Posterior vena cava (tissue), 2 donors: ENCODE results near the gene SELENBP1. TPM values are rescaled to one million over a fixed set of nuclear protein-coding genes. Genes with fewer than 3 reads are reported as not detected.
"Not testable (repeated sequence)": the region's sequence is repeated elsewhere in the genome, so short reads cannot be mapped to it uniquely, and the experiment has no call there.

Experiments used
- DNase-seq: peaks from one replicate; pipeline ENCODE4 v3.0.0-alpha.2; 2020; ENCODE audit warnings: low spot score
- intact Hi-C, 2 donors: fragments of 100-400 bp; cut with DNase I; formaldehyde crosslinking; loops; one replicate each; pipeline versions ENCODE4 v1.14.1 to v1.14.2; 2022 to 2023
- total RNA-seq, 2 donors: library from RNA; stranded (reverse); fragmentation: NEBNext Ultra II Directional; extraction: Animal tissue kit (Norgen Biotek cat#: 25700); gene quantifications; one replicate each; pipeline ENCODE4 v1.2.1, GENCODE V29; 2021
- donor health status: DM: yes; HTN: yes; CAD: no.
- donor health status: DM: yes; HTN: yes; CAD: no.

Gene SELENBP1
- total RNA-seq, 2 donors from 2014 or later: 14.9 to 50.4 TPM

- DNase-seq, intact Hi-C loops: not testable (repeated sequence)
Measured at GRCh38 chr1:151390221-151391078, 17.9 kb upstream of the SELENBP1 start.

- no peak for DNase-seq
- intact Hi-C loops: no loop called here
Measured at GRCh38 chr1:151386002-151386401, 13.5 kb upstream of the SELENBP1 start.

GRCh38 chr1:151384584-151384983 lies 12.1 kb upstream of the SELENBP1 start:
- no peak for DNase-seq
- intact Hi-C loops: no loop called here

- no peak for DNase-seq
- intact Hi-C loops: no loop called here
Measured at GRCh38 chr1:151377150-151377884, 4.8 kb upstream of the SELENBP1 start.

- DNase-seq: no peak
- intact Hi-C loops: no loop called here
Measured at GRCh38 chr1:151373196-151373595, 691 bp upstream of the SELENBP1 start.

GRCh38 chr1:151371370-151372057 lies 991 bp downstream of the SELENBP1 start:
- intact Hi-C loops: no loop called here

GRCh38 chr1:151370211-151370911 lies 2.1 kb downstream of the SELENBP1 start:
- DNase-seq: no peak
- intact Hi-C loops: no loop called here

More at GRCh38 chr1:151371370-151372057, 991 bp downstream of the SELENBP1 start:
- no peak for DNase-seq

- intact Hi-C loops: no loop called here
- DNase-seq: no peak
Measured at GRCh38 chr1:151369621-151370048, 2.9 kb downstream of the SELENBP1 start.

- intact Hi-C loops: no loop called here
- no peak for DNase-seq
Measured at GRCh38 chr1:151369302-151369610, 3.2 kb downstream of the SELENBP1 start.

- DNase-seq: no peak
- intact Hi-C loops: no loop called here
Measured at GRCh38 chr1:151368393-151369301, 3.9 kb downstream of the SELENBP1 start.

- DNase-seq: no peak
- intact Hi-C loops: no loop called here
Measured at GRCh38 chr1:151367658-151368392, 4.7 kb downstream of the SELENBP1 start.

- DNase-seq: no peak
- intact Hi-C loops: no loop called here
Measured at GRCh38 chr1:151364996-151365395, 7.5 kb downstream of the SELENBP1 start.

- DNase-seq: no peak
- intact Hi-C loops: no loop called here
Measured at GRCh38 chr1:151362308-151363155, 10.0 kb downstream of the SELENBP1 start.

- intact Hi-C loops: no loop called here
- DNase-seq: no peak
Measured at GRCh38 chr1:151361883-151362282, 10.6 kb downstream of the SELENBP1 start.

GRCh38 chr1:151356696-151357095 lies 15.8 kb downstream of the SELENBP1 start:
- no peak for DNase-seq
- intact Hi-C loops: loop anchor here in 1 of 2 donors (10.0 kb wide), 1 partner anchor 1098 kb away; no protein-coding TSS in a partner anchor

GRCh38 chr1:151352021-151352718 lies 20.3 kb downstream of the SELENBP1 start:
- no peak for DNase-seq
- intact Hi-C loops: loop anchor here in 1 of 2 donors (10.0 kb wide), 1 partner anchor 1103 kb away; no protein-coding TSS in a partner anchor
